ENCODE results near the gene PDK3. TPM values are rescaled to one million over a fixed set of nuclear protein-coding genes. Genes with fewer than 3 reads are reported as not detected.

PDK3 gene
- total RNA-seq, 4 donors from 2014 or later = 15.2 to 25.9 (median 24.0) TPM

DNA sequence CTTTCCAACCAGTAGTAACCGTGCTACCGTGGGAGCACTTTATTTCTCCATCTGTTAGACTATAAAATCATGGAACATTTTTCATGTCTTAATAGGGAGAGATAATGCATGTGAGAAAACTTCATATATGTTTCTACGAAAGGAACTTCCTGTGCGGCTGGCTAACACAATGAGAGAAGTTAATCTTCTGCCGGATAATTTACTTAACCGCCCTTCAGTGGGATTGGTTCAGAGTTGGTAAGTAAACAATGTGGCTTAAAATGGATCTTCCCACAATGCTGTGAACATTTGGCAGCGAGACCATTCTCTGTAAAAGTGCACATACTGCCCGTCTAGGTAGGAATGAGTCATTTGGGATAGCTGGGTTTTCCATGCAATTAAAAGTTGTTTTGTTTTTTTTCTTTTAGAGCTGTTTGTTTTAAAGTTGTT lies 29.6 kb downstream of the PDK3 start:
- no peak for TF ChIP-seq POLR2A (IDR thresholded peaks at IDR 0.05)
- TF ChIP-seq, protein P1, sequence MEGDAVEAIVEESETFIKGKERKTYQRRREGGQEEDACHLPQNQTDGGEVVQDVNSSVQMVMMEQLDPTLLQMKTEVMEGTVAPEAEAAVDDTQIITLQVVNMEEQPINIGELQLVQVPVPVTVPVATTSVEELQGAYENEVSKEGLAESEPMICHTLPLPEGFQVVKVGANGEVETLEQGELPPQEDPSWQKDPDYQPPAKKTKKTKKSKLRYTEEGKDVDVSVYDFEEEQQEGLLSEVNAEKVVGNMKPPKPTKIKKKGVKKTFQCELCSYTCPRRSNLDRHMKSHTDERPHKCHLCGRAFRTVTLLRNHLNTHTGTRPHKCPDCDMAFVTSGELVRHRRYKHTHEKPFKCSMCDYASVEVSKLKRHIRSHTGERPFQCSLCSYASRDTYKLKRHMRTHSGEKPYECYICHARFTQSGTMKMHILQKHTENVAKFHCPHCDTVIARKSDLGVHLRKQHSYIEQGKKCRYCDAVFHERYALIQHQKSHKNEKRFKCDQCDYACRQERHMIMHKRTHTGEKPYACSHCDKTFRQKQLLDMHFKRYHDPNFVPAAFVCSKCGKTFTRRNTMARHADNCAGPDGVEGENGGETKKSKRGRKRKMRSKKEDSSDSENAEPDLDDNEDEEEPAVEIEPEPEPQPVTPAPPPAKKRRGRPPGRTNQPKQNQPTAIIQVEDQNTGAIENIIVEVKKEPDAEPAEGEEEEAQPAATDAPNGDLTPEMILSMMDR (IDR thresholded peaks at IDR 0.05) = no peak
- 20 to 41% methylated on average over 8 of the region's 8 CpGs for WGBS, 2 donors
- Histone ChIP-seq H3K27me3 (no peaks in the 10 kb centered on the region), H3K4me3 (replicated peaks in 1 of 3) (no peak overlapping the region), H3K4me1 (no peaks in the 10 kb centered on the region), H3K36me3 (no peaks in the 10 kb centered on the region), H3K27ac (no peak overlapping the region), H3K9me3 (no peaks in the 10 kb centered on the region)
- intact Hi-C loops (cut with DNase I) = no loop called here
- peak in 1 of 2 donors; percentile 2 for DNase-seq

DNA sequence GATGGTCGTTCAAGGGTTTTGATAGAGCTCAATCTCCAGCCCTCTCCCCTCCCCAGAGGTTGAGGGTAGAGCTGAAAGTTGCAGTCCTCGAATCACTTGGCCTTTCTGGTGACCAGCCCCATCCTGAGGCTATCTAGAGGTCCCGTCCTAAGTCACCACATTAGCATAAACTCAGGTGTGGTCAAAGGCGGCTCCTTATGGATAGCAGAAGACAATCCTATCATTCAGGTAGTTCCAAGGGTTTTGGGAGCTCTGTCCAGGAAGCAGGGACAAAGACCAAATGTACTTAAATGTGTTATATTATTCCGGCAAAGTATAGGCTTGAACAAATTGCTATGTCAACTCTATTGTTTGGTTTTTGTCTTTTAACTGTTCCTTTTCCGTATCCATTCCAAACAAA lies 30.6 kb downstream of the PDK3 start:
- Histone ChIP-seq H3K4me3 (replicated peaks in 1 of 3) (no peak overlapping the region), H3K9me3 (no peaks in the 10 kb centered on the region), H3K36me3 (no peaks in the 10 kb centered on the region), H3K27me3 (no peaks in the 10 kb centered on the region), H3K4me1 (no peaks in the 10 kb centered on the region), H3K27ac (no peak overlapping the region)
- TF ChIP-seq, protein P1 (IDR thresholded peaks at IDR 0.05) = no peak
- TF ChIP-seq POLR2A (IDR thresholded peaks at IDR 0.05) = no peak
- DNase-seq = no peak
- WGBS, 2 donors = 97 to 99% methylated on average over 4 of the region's 6 CpGs
- intact Hi-C loops (cut with DNase I) = no loop called here

DNA sequence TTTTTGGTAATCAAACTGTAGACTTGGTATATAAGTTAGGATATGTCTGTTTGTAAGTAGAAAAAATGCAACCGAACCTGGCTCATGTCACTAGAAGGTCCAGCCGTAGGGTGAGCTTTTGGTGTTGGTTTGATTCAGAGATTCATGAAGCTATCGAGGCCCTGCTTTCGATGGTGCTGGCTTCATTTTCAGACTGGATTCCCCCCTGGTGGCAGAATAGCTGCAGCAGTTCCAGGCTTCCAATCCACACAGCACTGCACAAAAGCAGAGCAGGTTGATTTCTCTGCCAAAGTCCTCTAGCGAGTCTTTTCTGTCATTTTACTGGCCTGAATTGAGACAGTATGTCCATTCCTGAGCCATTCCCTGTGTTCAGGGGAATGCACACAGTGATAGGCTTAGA lies 33.1 kb downstream of the PDK3 start:
- peak in 1 of 2 donors; percentile 4 for DNase-seq
- 55 to 96% methylated on average over 3 to 5 of the region's 5 CpGs for WGBS, 2 donors
- intact Hi-C loops (cut with DNase I) = no loop called here
- H3K27ac ChIP-seq = no peak overlapping the region
- H3K36me3 ChIP-seq = no peaks in the 10 kb centered on the region
- TF ChIP-seq, protein P1 (IDR thresholded peaks at IDR 0.05) = no peak
- no peak for TF ChIP-seq POLR2A (IDR thresholded peaks at IDR 0.05)
- no peaks in the 10 kb centered on the region for H3K4me1 ChIP-seq
- H3K4me3 ChIP-seq (replicated peaks in 1 of 3) = no peak overlapping the region
- no peaks in the 10 kb centered on the region for H3K27me3 ChIP-seq
- no peaks in the 10 kb centered on the region for H3K9me3 ChIP-seq

DNA sequence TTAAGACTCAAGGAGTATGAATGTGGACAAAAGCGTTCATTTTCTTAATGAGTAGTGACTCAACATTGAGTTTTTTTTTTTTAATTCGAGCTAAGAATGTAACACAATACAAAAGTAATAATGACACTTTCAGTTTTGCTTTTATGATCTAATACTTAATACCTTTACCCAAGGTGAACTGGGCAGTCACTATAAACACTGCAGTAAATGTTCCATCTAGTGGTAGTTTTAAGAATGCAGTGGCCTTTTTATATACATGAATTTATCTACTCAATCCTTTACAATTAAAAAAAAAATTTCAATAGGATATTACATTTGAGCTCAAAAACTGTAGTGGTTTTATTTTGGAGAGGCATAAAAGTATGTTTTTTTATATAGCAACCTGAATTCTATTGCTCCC lies 33.9 kb downstream of the PDK3 start:
- TF ChIP-seq, protein P1 (IDR thresholded peaks at IDR 0.05) = peak in 5 of 6 experiments; percentile 38 to 65 (median 46)
- TF ChIP-seq POLR2A (IDR thresholded peaks at IDR 0.05) = no peak
- no peaks in the 10 kb centered on the region for H3K36me3 ChIP-seq
- no peak overlapping the region for H3K4me3 ChIP-seq (replicated peaks in 1 of 3)
- no peaks in the 10 kb centered on the region for H3K27me3 ChIP-seq
- 59 to 70% methylated on average over 2 of the region's 2 CpGs for WGBS, 2 donors
- no peaks in the 10 kb centered on the region for H3K4me1 ChIP-seq
- intact Hi-C loops (cut with DNase I) = no loop called here
- no peaks in the 10 kb centered on the region for H3K9me3 ChIP-seq
- H3K27ac ChIP-seq = no peak overlapping the region
- DNase-seq = no peak

DNA sequence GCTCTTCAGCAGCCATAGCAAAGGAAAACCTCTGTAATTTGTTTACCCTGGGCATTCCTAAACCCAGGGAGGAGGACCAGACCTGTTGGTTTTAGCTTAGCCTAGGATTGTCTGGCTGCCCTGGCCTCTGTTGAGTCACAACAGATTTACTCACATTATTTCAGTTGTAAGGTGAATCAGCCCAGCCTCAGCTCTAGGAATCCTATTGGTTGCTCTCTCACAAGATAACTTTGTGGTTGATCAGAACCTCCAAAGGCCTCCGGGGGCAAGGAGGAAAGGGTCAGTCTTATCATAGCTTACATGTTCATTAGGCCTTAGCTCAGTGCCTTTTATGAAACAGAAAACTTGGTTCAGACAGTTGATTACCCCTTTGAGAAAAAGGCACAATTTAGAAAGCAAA lies 41.0 kb downstream of the PDK3 start:
- intact Hi-C loops (cut with DNase I) = no loop called here

More for the DNA sequence above, 41.0 kb downstream of the PDK3 start:
- H3K4me1 ChIP-seq = no peaks in the 10 kb centered on the region
- H3K4me3 ChIP-seq (replicated peaks in 1 of 3) = no peak overlapping the region
- H3K27me3 ChIP-seq = no peaks in the 10 kb centered on the region
- H3K36me3 ChIP-seq = no peaks in the 10 kb centered on the region
- no peaks in the 10 kb centered on the region for H3K9me3 ChIP-seq
- WGBS, 2 donors = 83% methylated on average over 1 of the region's 1 CpG; no CpG with 5 or more reads in 1 of the 2 donors
- no peak overlapping the region for H3K27ac ChIP-seq
- TF ChIP-seq POLR2A (IDR thresholded peaks at IDR 0.05) = no peak
- TF ChIP-seq, protein P1 (IDR thresholded peaks at IDR 0.05) = no peak
- no peak for DNase-seq
